NCI-H1694 (cell line): ENCODE measurements around the gene DELE1.
"Not testable (repeated sequence)": the region's sequence is repeated elsewhere in the genome, so short reads cannot be mapped to it uniquely, and the experiment has no call there.

Experiments used
- DNase-seq: peaks from one replicate; lab custom pipeline; 2025; lab: John Stamatoyannopoulos, UW

Gene DELE1

GRCh38 chr5:141922827-141923447, 734 bp upstream of the DELE1 start:
- not testable (repeated sequence) for DNase-seq

DNA sequence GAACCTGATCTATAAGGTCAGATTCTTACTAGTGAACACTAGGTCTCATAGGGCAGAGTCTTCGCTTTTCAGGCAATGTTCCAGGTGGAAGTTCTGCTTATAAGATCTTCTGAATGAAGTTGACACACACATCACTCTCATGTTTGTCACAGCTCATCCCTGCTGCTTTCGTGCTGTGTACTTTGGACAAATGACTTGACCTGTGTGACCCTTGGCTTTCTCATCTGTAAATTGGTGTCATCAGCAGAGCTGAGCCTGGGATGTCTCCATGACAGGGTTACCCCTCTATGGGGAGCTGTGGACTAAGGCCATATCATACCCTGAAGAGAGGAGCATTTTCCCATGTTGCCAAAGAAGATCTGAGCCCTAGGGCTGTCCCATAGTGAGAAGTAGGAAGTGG, 2.8 kb downstream of the DELE1 start:
- DNase-seq: no peak

- DNase-seq: no peak
Measured at GRCh38 chr5:141928051-141928450, 4.4 kb downstream of the DELE1 start.

DNA sequence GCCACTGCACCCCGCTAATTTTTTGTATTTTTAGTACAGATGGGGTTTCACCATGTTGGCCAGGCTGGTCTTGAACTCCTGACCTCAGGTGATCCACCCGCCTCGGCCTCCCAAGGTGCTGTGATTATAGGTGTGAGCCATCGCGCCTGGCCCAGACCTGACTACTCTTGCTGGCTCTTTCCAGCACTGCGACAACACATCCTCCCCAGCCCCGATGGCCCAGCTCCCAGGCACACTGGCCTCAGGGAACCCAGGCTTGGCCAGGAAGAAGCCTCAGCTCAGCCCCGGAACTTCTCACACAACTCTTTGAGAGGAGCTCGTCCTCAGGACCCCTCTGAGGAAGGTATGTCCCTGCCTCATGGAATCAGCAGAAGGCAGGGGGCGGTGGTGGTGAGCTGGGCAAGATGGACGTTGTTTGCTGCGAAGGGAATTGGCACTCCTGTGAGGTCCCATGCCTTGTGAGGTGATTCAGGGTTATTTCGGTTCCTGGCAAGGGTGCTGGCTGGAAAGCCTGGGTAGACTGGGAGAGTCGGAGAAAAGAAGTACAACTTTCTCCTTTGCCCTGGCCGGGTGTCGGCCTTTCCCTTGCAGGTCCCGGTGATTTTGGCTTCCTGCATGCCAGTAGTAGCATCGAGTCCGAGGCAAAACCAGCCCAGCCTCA, 5.9 kb downstream of the DELE1 start:
- no peak for DNase-seq

GRCh38 chr5:141931694-141932093, 8.0 kb downstream of the DELE1 start:
- DNase-seq: no peak

GRCh38 chr5:141933151-141933550, 9.5 kb downstream of the DELE1 start:
- no peak for DNase-seq

DNA sequence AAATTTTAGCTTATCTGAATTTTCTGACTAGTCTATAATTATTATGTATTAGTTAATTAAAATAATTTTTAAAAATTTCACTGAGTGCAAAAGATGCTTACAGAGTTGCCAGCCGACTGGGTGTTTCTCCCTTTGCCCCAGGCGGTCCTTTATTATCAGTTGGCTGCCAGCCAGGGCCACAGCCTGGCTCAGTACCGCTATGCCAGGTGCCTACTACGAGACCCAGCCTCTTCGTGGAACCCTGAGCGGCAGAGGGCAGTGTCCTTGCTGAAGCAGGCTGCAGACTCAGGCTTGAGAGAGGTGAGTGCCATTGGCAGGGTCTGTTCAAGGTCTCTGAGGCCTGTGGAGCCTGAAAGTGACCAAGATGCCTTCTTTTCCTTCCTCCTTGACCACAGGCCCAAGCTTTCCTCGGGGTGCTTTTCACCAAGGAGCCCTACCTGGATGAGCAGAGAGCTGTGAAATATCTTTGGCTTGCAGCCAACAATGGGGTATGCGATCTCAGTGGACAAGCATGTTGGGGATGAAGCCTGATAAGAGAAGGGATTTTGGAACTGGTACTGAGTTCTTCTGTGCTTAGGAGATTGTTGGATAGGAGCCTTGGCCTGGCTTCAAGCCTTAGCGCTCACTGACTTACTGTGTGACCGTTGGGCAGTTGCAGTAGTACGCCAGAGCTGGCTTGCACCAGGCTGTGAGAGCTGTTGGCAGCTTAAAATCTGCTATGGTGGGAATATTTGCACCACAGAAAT, 10.6 kb downstream of the DELE1 start:
- DNase-seq: no peak

DNA sequence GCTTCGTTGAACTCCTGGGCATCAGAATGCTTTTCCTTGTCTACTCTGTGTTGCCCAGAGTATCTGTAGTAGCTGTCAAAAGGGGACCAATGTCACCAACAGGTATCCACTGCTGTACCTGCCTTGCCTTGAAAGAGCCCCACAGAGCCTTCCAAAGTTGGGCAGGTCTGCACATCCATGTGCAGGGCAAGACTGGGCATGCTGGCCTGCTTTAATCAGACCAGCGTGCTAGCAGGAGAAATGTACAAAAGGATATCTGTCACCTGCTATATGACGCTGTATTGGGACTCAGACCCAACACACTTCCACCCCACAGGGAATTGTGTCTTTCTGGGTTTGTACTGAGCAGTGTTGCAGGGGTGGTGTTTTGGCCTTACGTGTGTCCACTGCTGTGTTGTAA, 11.9 kb downstream of the DELE1 start:
- no peak for DNase-seq

- no peak for DNase-seq
Measured at GRCh38 chr5:141940695-141941271, 17.1 kb downstream of the DELE1 start.

DNA sequence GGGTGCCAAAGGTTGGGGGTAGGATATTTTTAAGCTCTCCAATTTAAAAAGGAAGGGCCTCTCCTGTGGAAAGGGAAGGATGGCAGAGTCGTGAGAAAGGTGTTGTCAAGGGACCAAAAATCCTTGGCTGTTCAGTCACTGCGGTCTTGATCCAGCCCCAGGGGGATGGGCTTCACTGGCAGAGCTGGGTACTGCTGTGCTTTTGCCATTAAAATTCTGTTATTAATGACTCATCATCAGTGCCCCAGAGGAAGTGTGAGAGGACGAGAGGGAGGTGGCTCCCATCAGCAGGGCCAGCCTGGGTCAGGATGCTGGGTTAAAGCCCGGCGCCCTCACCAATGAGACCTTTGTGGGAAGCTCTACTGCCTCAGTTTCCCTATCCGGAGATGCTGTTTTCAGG, 17.6 kb downstream of the DELE1 start:
- no peak for DNase-seq

GRCh38 chr5:141941779-141942178, 18.1 kb downstream of the DELE1 start:
- no peak for DNase-seq

DNA sequence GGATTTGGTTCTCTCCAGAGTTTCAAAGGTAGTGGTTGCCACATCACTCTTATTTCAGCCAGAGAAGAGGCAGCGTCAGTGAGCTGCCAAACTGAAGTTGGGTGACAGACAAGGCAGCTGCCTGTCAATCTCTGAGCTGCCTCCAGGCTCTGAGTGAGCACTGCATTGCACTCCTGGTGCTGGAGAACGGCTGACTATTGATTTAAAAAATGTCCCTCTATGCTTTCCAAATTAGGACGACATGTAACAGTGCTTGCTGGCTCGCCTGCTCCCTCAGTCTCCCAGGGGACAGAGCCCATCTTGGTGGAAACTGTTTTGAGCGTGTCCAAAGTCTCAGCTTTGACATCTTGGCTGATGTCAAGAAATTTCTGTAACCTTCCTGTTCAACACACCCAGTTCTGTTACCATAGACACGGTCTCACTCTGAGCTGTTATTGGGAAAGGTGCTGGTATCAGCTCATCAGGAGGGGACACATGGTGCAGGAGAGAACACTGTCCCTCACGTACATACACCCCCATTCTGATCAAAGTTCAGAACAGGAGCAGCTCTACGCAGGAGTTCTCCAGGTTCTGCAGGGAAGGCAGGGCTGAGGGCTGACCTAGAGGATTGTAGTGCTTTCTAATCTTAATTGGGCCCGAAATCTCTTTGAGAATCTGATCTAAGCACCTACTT, 18.6 kb downstream of the DELE1 start:
- no peak for DNase-seq

- no peak for DNase-seq
Measured at GRCh38 chr5:141944076-141944475, 20.4 kb downstream of the DELE1 start.

GRCh38 chr5:141945511-141946051, 21.9 kb downstream of the DELE1 start:
- no peak for DNase-seq

GRCh38 chr5:141947316-141947715, 23.6 kb downstream of the DELE1 start:
- no peak for DNase-seq

DNA sequence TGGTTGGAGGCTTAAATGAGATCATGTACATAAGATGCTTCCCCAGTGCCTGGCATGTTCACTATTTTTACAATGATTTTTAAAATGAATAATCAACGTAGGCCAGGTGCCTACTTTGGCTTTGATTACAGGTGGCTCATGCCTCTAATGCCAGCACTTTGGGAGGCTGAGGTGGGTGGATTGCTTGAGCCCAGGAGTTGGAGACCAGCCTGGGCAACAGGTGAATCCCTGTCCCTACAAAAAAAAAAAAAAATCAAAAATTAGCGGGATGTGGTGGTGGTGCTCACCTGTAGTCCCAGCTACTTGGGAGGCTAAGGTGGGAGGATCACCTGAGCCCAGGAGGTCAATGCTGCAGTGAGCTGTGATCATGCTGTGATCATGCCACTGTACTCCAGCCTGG, 25.1 kb downstream of the DELE1 start:
- no peak for DNase-seq

DNA sequence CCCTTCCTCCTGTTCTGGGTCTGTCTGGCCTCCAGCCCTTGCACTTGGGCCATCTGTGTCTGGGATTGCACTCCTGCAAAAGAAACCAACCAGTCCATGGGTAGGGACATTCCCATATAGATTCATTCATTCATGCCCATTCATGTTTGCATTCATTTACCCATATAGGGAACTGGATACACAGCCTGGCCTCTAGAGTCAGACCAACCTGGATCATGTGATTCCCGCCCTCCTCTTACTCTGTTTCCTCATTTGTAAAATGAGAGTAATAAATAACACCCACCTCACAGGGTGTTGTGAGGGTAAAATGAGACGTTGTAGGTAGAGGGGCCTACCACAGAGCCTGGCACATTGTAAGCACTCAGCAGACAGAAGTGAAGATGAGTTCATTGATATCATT, 25.8 kb downstream of the DELE1 start:
- DNase-seq: no peak

DNA sequence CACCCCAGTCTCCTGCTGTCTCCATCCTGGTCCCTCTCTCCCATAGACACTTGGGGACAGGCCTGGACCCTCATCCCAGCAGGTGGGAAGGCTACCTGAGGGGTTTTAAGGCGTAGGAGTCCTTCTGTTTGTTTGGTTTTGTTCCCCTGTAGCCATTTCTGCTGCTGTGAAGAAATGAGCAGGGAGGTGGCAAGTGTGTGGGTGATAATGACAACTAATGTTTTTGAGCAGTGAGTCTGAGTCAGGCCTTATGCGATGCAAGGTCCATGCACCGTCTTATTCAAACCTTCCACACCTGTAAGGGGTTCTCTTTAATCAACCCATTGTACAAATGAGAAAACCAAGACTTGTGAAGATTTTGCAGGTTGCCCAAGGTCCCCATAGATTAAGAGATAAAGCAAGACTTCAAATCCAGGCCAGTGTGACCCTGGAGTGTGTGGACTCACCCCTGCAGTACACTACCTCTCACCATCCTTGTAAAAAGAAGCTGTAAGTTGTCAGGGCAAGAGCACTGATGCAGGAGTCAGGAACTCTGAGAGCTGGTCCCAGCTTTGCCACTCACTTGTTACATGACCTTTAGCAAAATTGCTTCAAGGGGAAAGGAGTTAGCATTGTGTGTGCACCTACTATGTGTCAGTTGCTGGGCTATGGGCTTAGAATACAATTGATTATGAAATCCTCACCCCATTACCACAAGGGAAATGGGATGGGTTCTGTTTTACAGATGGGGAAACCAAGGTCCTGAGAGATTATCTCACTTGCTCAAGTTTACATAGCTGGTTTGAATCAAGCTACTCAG, 26.7 kb downstream of the DELE1 start:
- no peak for DNase-seq

- no peak for DNase-seq
Measured at GRCh38 chr5:141951332-141951781, 27.7 kb downstream of the DELE1 start.

- DNase-seq: no peak
Measured at GRCh38 chr5:141952020-141952419, 28.3 kb downstream of the DELE1 start.

- DNase-seq: no peak
Measured at GRCh38 chr5:141954194-141954593, 30.5 kb downstream of the DELE1 start.
